ENCODE data around the gene SCART1.
"Not testable (repeated sequence)": the region's sequence is repeated elsewhere in the genome, so short reads cannot be mapped to it uniquely, and the experiment has no call there.

The SCART1 gene

GRCh38 chr10:133476641-133476990 is 22.9 kb downstream of the SCART1 start:
- Histone ChIP-seq H3K36me3 (ENCODE audit: control insufficient read depth in 2 of 2, insufficient read depth in 2 of 2, low read length in 2 of 2) (no peaks in the 10 kb centered on the region), H3K4me1 (ENCODE audit: control insufficient read depth, insufficient read depth, low read length) (no peaks in the 10 kb centered on the region), H3K9me3 (ENCODE audit: control insufficient read depth in 2 of 2, low read length in 2 of 2) (peaks cover 0 to 4% of the 10 kb centered on the region in 2 donors), H3K27ac (ENCODE audit: low read length) (no peak overlapping the region), H3K9ac (ENCODE audit: low read length in 2 of 2) (no peak overlapping the region), H3K27me3 (ENCODE audit: control insufficient read depth in 1 of 2, insufficient read depth in 2 of 2, low read length in 2 of 2) (no peaks in the 10 kb centered on the region), H3K4me3 (ENCODE audit: low read length in 2 of 2) (no peak overlapping the region)

- no peak overlapping the region for H3K27ac ChIP-seq (ENCODE audit: low read length)
- H3K27me3 ChIP-seq (ENCODE audit: control insufficient read depth in 1 of 2, insufficient read depth in 2 of 2, low read length in 2 of 2) = no peaks in the 10 kb centered on the region
- H3K9me3 ChIP-seq (ENCODE audit: control insufficient read depth in 2 of 2, low read length in 2 of 2) = peaks cover 4 to 6% of the 10 kb centered on the region in 2 donors
- no peak overlapping the region for H3K4me3 ChIP-seq (ENCODE audit: low read length in 2 of 2)
- H3K36me3 ChIP-seq (ENCODE audit: control insufficient read depth in 2 of 2, insufficient read depth in 2 of 2, low read length in 2 of 2) = no peaks in the 10 kb centered on the region
- no peaks in the 10 kb centered on the region for H3K4me1 ChIP-seq (ENCODE audit: control insufficient read depth, insufficient read depth, low read length)
- H3K9ac ChIP-seq (ENCODE audit: low read length in 2 of 2) = no peak overlapping the region
Observed at GRCh38 chr10:133481086-133481643, 27.4 kb downstream of the SCART1 start.

GRCh38 chr10:133481657-133482056 is 27.9 kb downstream of the SCART1 start:
- no peak overlapping the region for H3K9ac ChIP-seq (ENCODE audit: low read length in 2 of 2)
- no peak overlapping the region for H3K4me3 ChIP-seq (ENCODE audit: low read length in 2 of 2)
- H3K9me3 ChIP-seq (ENCODE audit: control insufficient read depth in 2 of 2, low read length in 2 of 2) = peaks cover 6 to 7% of the 10 kb centered on the region in 2 donors
- no peaks in the 10 kb centered on the region for H3K27me3 ChIP-seq (ENCODE audit: control insufficient read depth in 1 of 2, insufficient read depth in 2 of 2, low read length in 2 of 2)
- no peak overlapping the region for H3K27ac ChIP-seq (ENCODE audit: low read length)
- no peaks in the 10 kb centered on the region for H3K36me3 ChIP-seq (ENCODE audit: control insufficient read depth in 2 of 2, insufficient read depth in 2 of 2, low read length in 2 of 2)
- no peaks in the 10 kb centered on the region for H3K4me1 ChIP-seq (ENCODE audit: control insufficient read depth, insufficient read depth, low read length)

- no peak overlapping the region for H3K27ac ChIP-seq (ENCODE audit: low read length)
- peaks cover 7 to 11% of the 10 kb centered on the region in 2 donors for H3K9me3 ChIP-seq (ENCODE audit: control insufficient read depth in 2 of 2, low read length in 2 of 2)
- no peaks in the 10 kb centered on the region for H3K4me1 ChIP-seq (ENCODE audit: control insufficient read depth, insufficient read depth, low read length)
- H3K9ac ChIP-seq (ENCODE audit: low read length in 2 of 2) = no peak overlapping the region
- no peaks in the 10 kb centered on the region for H3K27me3 ChIP-seq (ENCODE audit: control insufficient read depth in 1 of 2, insufficient read depth in 2 of 2, low read length in 2 of 2)
- H3K4me3 ChIP-seq (ENCODE audit: low read length in 2 of 2) = no peak overlapping the region
- H3K36me3 ChIP-seq (ENCODE audit: control insufficient read depth in 2 of 2, insufficient read depth in 2 of 2, low read length in 2 of 2) = no peaks in the 10 kb centered on the region
Observed at GRCh38 chr10:133484818-133485217, 31.1 kb downstream of the SCART1 start.

- no peak overlapping the region for H3K27ac ChIP-seq (ENCODE audit: low read length)
Observed at GRCh38 chr10:133487085-133487484, 33.3 kb downstream of the SCART1 start.

GRCh38 chr10:133488354-133488753 is 34.6 kb downstream of the SCART1 start:
- H3K27ac ChIP-seq (ENCODE audit: low read length) = no peak overlapping the region
- H3K4me1 ChIP-seq (ENCODE audit: control insufficient read depth, insufficient read depth, low read length) = no peaks in the 10 kb centered on the region
- no peaks in the 10 kb centered on the region for H3K27me3 ChIP-seq (ENCODE audit: control insufficient read depth in 1 of 2, insufficient read depth in 2 of 2, low read length in 2 of 2)
- no peak overlapping the region for H3K4me3 ChIP-seq (ENCODE audit: low read length in 2 of 2)
- H3K9ac ChIP-seq (ENCODE audit: low read length in 2 of 2) = no peak overlapping the region
- H3K9me3 ChIP-seq (ENCODE audit: control insufficient read depth in 2 of 2, low read length in 2 of 2) = peaks cover 4 to 11% of the 10 kb centered on the region in 2 donors
- H3K36me3 ChIP-seq (ENCODE audit: control insufficient read depth in 2 of 2, insufficient read depth in 2 of 2, low read length in 2 of 2) = no peaks in the 10 kb centered on the region

More at GRCh38 chr10:133487085-133487484, 33.3 kb downstream of the SCART1 start:
- Histone ChIP-seq H3K27me3 (ENCODE audit: control insufficient read depth in 1 of 2, insufficient read depth in 2 of 2, low read length in 2 of 2) (no peaks in the 10 kb centered on the region), H3K36me3 (ENCODE audit: control insufficient read depth in 2 of 2, insufficient read depth in 2 of 2, low read length in 2 of 2) (no peaks in the 10 kb centered on the region), H3K4me1 (ENCODE audit: control insufficient read depth, insufficient read depth, low read length) (no peaks in the 10 kb centered on the region), H3K9me3 (ENCODE audit: control insufficient read depth in 2 of 2, low read length in 2 of 2) (peaks cover 4 to 11% of the 10 kb centered on the region in 2 donors), H3K9ac (ENCODE audit: low read length in 2 of 2) (no peak overlapping the region), H3K4me3 (ENCODE audit: low read length in 2 of 2) (no peak overlapping the region)

- Histone ChIP-seq H3K27ac (ENCODE audit: low read length) (no peak overlapping the region), H3K4me3 (ENCODE audit: low read length in 2 of 2) (no peak overlapping the region), H3K4me1 (ENCODE audit: control insufficient read depth, insufficient read depth, low read length) (no peaks in the 10 kb centered on the region), H3K27me3 (ENCODE audit: control insufficient read depth in 1 of 2, insufficient read depth in 2 of 2, low read length in 2 of 2) (no peaks in the 10 kb centered on the region), H3K36me3 (ENCODE audit: control insufficient read depth in 2 of 2, insufficient read depth in 2 of 2, low read length in 2 of 2) (no peaks in the 10 kb centered on the region), H3K9me3 (ENCODE audit: control insufficient read depth in 2 of 2, low read length in 2 of 2) (peaks cover 4 to 5% of the 10 kb centered on the region in 2 donors), H3K9ac (ENCODE audit: low read length in 2 of 2) (no peak overlapping the region)
Observed at GRCh38 chr10:133489816-133490588, 36.3 kb downstream of the SCART1 start.

GRCh38 chr10:133493562-133493961 is 39.8 kb downstream of the SCART1 start:
- H3K36me3 ChIP-seq (ENCODE audit: control insufficient read depth in 2 of 2, insufficient read depth in 2 of 2, low read length in 2 of 2); H3K9me3 ChIP-seq (ENCODE audit: control insufficient read depth in 2 of 2, low read length in 2 of 2); H3K4me3 ChIP-seq (ENCODE audit: low read length in 2 of 2); H3K4me1 ChIP-seq (ENCODE audit: control insufficient read depth, insufficient read depth, low read length); H3K27ac ChIP-seq (ENCODE audit: low read length); H3K9ac ChIP-seq (ENCODE audit: low read length in 2 of 2); H3K27me3 ChIP-seq (ENCODE audit: control insufficient read depth in 1 of 2, insufficient read depth in 2 of 2, low read length in 2 of 2): not testable (repeated sequence)

- not testable (repeated sequence) for H3K9me3 ChIP-seq (ENCODE audit: control insufficient read depth in 2 of 2, low read length in 2 of 2); H3K9ac ChIP-seq (ENCODE audit: low read length in 2 of 2); H3K4me3 ChIP-seq (ENCODE audit: low read length in 2 of 2); H3K27me3 ChIP-seq (ENCODE audit: control insufficient read depth in 1 of 2, insufficient read depth in 2 of 2, low read length in 2 of 2); H3K27ac ChIP-seq (ENCODE audit: low read length); H3K36me3 ChIP-seq (ENCODE audit: control insufficient read depth in 2 of 2, insufficient read depth in 2 of 2, low read length in 2 of 2); H3K4me1 ChIP-seq (ENCODE audit: control insufficient read depth, insufficient read depth, low read length)
Observed at GRCh38 chr10:133497363-133497762, 43.6 kb downstream of the SCART1 start.

- not testable (repeated sequence) for H3K27ac ChIP-seq (ENCODE audit: low read length); H3K36me3 ChIP-seq (ENCODE audit: control insufficient read depth in 2 of 2, insufficient read depth in 2 of 2, low read length in 2 of 2)
Observed at GRCh38 chr10:133499176-133499575, 45.4 kb downstream of the SCART1 start.

GRCh38 chr10:133500897-133501296 is 47.2 kb downstream of the SCART1 start:
- H3K9me3 ChIP-seq (ENCODE audit: control insufficient read depth in 2 of 2, low read length in 2 of 2); H3K27me3 ChIP-seq (ENCODE audit: control insufficient read depth in 1 of 2, insufficient read depth in 2 of 2, low read length in 2 of 2); H3K27ac ChIP-seq (ENCODE audit: low read length); H3K36me3 ChIP-seq (ENCODE audit: control insufficient read depth in 2 of 2, insufficient read depth in 2 of 2, low read length in 2 of 2); H3K4me1 ChIP-seq (ENCODE audit: control insufficient read depth, insufficient read depth, low read length); H3K9ac ChIP-seq (ENCODE audit: low read length in 2 of 2); H3K4me3 ChIP-seq (ENCODE audit: low read length in 2 of 2): not testable (repeated sequence)

More at GRCh38 chr10:133499176-133499575, 45.4 kb downstream of the SCART1 start:
- H3K9ac ChIP-seq (ENCODE audit: low read length in 2 of 2); H3K4me1 ChIP-seq (ENCODE audit: control insufficient read depth, insufficient read depth, low read length); H3K27me3 ChIP-seq (ENCODE audit: control insufficient read depth in 1 of 2, insufficient read depth in 2 of 2, low read length in 2 of 2); H3K4me3 ChIP-seq (ENCODE audit: low read length in 2 of 2); H3K9me3 ChIP-seq (ENCODE audit: control insufficient read depth in 2 of 2, low read length in 2 of 2): not testable (repeated sequence)

Data from stomach smooth muscle (tissue), 2 donors.